Retinal pigment epithelial cell (primary cell): Measurements from ENCODE around the gene SERPINB4.
A peak's percentile ranks its signal among the peaks of the same experiment; 100 is the strongest.
"Not testable (repeated sequence)": the region's sequence is repeated elsewhere in the genome, so short reads cannot be mapped to it uniquely, and the experiment has no call there.

Source experiments
- DNase-seq: peaks from one replicate; pipeline ENCODE4 v3.0.0-alpha.2; 2010; ENCODE audit warnings: low read depth
- H3K4me3 ChIP-seq: 2 replicates; pipeline ENCODE4 v1.5.1; 2011; ENCODE audit warnings: mild to moderate bottlenecking, low read length, control low read depth, moderate library complexity
- CTCF ChIP-seq: conservative IDR thresholded peaks from 2 replicates; pipeline ENCODE4 v1.5.1; 2011; ENCODE audit warnings: low read depth, low read length, control low read depth, inconsistent platforms

Gene SERPINB4

GRCh38 chr18:63679820-63680606, 36.0 kb upstream of the SERPINB4 start:
- no peak for TF ChIP-seq CTCF
- no peak overlapping the region for H3K4me3 ChIP-seq
- no peak for DNase-seq

- H3K4me3 ChIP-seq: no peak overlapping the region
- DNase-seq: no peak
These were observed 33.6 kb upstream of the SERPINB4 start for GRCh38 chr18:63677500-63678225.

GRCh38 chr18:63676526-63677323, 32.7 kb upstream of the SERPINB4 start:
- peak; percentile 53 for TF ChIP-seq CTCF
- no peak for DNase-seq
- no peak overlapping the region for H3K4me3 ChIP-seq

More at GRCh38 chr18:63677500-63678225, 33.6 kb upstream of the SERPINB4 start:
- TF ChIP-seq CTCF: no peak

- no peak for TF ChIP-seq CTCF
- DNase-seq: no peak
- H3K4me3 ChIP-seq: no peak overlapping the region
These were observed 20.5 kb upstream of the SERPINB4 start for GRCh38 chr18:63664571-63664970.

- not testable (repeated sequence) for DNase-seq
These were observed 17.7 kb upstream of the SERPINB4 start, which contains the start of gene SERPINB3 for GRCh38 chr18:63661750-63662149. TSS of gene SERPINB3 (minus strand) at chr18:63661893. CDS start at chr18:63661216, 677 bp downstream.

GRCh38 chr18:63658920-63659319, 14.9 kb upstream of the SERPINB4 start:
- DNase-seq: not testable (repeated sequence)

More at GRCh38 chr18:63661750-63662149, 17.7 kb upstream of the SERPINB4 start, which contains the start of gene SERPINB3:
- H3K4me3 ChIP-seq: not testable (repeated sequence)

GRCh38 chr18:63650271-63650670, 6.2 kb upstream of the SERPINB4 start:
- DNase-seq: not testable (repeated sequence)

More at GRCh38 chr18:63658920-63659319, 14.9 kb upstream of the SERPINB4 start:
- not testable (repeated sequence) for H3K4me3 ChIP-seq

GRCh38 chr18:63648241-63648640, 4.2 kb upstream of the SERPINB4 start:
- H3K4me3 ChIP-seq: no peak overlapping the region
- peak; percentile 68 for DNase-seq
- no peak for TF ChIP-seq CTCF

More at GRCh38 chr18:63650271-63650670, 6.2 kb upstream of the SERPINB4 start:
- H3K4me3 ChIP-seq: not testable (repeated sequence)
